Astrocyte of the cerebellum (primary cell): Measurements from ENCODE around the gene PARP2.
"Not testable (repeated sequence)": the region's sequence is repeated elsewhere in the genome, so short reads cannot be mapped to it uniquely, and the experiment has no call there.

Experiments used
- DNase-seq: peaks from one replicate; pipeline ENCODE4 v3.0.0-alpha.2; 2011; ENCODE audit warnings: low read depth
- H3K4me3 ChIP-seq: 2 replicates; pipeline ENCODE4 v1.5.1; 2011; ENCODE audit warnings: mild to moderate bottlenecking, low read depth, low read length, moderate library complexity
- in situ Hi-C: cut with HindIII; loops from 2 replicates; pipeline ENCODE4 v1.10.0; 2017; ENCODE audit warnings: low sequenced_read_pairs
- TF ChIP-seq, protein P1 (sequence below): IDR thresholded peaks from 2 replicates; pipeline ENCODE4 v1.5.1; 2012; ENCODE audit warnings: low read length, low read depth, moderate library complexity, mild to moderate bottlenecking; ENCODE audit errors: missing control alignments

Gene PARP2

DNA sequence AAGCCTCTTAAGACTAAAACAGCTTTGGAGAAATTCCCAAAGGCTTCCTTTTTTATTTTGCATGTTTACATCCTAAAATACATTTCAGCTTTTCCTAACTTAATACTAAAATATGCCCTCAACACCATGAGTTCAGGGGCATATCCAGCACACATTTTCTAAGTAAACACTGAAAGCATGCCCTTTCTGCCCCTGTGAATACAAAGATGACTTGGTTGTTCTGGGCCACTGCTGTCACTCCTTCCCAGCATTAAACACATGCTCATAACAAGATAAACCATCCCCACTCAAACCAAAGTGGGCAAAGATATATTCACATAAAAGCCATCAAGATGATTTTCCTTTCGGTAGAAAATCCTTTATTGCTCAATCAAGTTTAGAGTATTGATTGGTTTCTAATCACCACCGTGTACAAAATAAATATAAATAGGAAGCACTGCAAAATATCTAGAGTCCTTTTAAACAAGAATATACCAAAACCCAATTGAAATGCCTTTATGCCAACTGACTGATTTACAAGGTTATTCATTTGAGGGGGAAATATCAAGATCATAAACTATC lies 12.3 kb upstream of the PARP2 start:
- DNase-seq = no peak
- in situ Hi-C loops = no loop called here
- no peak overlapping the region for H3K4me3 ChIP-seq
- TF ChIP-seq, protein P1, sequence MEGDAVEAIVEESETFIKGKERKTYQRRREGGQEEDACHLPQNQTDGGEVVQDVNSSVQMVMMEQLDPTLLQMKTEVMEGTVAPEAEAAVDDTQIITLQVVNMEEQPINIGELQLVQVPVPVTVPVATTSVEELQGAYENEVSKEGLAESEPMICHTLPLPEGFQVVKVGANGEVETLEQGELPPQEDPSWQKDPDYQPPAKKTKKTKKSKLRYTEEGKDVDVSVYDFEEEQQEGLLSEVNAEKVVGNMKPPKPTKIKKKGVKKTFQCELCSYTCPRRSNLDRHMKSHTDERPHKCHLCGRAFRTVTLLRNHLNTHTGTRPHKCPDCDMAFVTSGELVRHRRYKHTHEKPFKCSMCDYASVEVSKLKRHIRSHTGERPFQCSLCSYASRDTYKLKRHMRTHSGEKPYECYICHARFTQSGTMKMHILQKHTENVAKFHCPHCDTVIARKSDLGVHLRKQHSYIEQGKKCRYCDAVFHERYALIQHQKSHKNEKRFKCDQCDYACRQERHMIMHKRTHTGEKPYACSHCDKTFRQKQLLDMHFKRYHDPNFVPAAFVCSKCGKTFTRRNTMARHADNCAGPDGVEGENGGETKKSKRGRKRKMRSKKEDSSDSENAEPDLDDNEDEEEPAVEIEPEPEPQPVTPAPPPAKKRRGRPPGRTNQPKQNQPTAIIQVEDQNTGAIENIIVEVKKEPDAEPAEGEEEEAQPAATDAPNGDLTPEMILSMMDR = no peak

DNA sequence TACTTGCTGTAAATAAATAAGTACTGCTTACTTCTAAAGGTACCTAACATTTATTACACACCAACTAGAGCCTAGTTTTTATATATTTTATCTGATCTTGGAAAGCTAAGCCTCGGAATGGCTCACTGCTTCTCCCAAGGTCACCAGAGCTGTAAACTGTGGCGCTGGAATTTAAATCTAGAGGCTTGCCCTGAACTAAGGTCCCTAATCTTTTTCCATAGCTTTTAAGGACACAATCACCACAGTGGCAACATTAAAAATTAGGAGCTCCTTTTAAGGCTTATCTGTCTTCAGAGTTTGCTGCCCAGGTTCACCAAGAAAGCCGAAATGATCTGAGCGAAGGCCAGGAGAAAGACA lies 11.0 kb upstream of the PARP2 start:
- TF ChIP-seq, protein P1 = no peak
- no peak for DNase-seq
- in situ Hi-C loops = no loop called here

GRCh38 chr14:20332788-20333493 lies 10.5 kb upstream of the PARP2 start, which contains the start of gene CCNB1IP1:
Gene CCNB1IP1 (minus strand): TSS chr14:20333279. CDS start chr14:20316523, 16,756 bp downstream.
- in situ Hi-C loops = no loop called here
- peak within 1 kb of the TSS; percentile 76 for H3K4me3 ChIP-seq
- peak; percentile 70 for DNase-seq
- TF ChIP-seq, protein P1 = no peak

More for the DNA sequence above, 11.0 kb upstream of the PARP2 start:
- H3K4me3 ChIP-seq = peak overlapping the region; percentile 76

DNA sequence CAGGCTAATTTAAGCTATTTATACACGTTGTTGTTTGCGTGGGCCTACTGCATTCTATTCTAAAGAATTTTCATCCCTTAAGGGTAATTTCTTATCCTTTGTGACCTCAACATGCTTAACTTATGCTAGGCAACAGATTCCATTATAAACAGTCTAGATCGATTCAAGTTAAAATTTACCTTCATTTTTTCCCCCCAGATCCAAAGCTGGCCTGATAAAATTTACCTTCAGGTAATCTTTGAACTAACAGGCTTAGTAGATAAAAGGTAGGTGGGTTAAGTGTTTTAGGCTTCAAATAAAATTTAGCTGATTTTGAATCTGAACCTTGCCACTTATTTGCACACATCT lies 10.0 kb upstream of the PARP2 start:
- no peak for DNase-seq
- in situ Hi-C loops = no loop called here
- H3K4me3 ChIP-seq = peak overlapping the region; percentile 76
- TF ChIP-seq, protein P1 = no peak

- TF ChIP-seq, protein P1 = no peak
- H3K4me3 ChIP-seq = no peak overlapping the region
- no peak for DNase-seq
- in situ Hi-C loops = no loop called here
These were observed 9.4 kb upstream of the PARP2 start for GRCh38 chr14:20334017-20334416.

GRCh38 chr14:20341032-20341431 lies 2.4 kb upstream of the PARP2 start:
- DNase-seq, in situ Hi-C loops, H3K4me3 ChIP-seq: not testable (repeated sequence)

DNA sequence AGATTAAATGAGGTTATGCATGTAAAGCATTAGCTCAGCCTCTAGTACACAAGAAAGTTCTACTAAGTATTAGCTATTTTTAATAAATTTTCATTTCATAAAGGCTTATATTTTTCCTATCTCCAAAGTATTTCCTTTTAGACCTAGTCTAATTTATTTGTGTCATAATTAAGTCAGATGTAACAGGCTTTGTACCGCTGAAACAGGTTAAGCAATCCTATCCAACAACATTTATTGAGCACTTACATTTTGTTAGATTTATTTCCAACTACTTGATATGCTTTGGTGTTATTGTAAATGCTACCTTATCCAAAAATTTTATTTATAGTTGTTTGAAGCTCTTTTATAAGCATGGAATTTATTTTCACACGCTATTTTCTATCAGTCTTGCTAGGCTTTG lies 1.8 kb upstream of the PARP2 start:
- H3K4me3 ChIP-seq = peak overlapping the region; percentile 64
- DNase-seq = no peak

More for the DNA sequence above, 1.8 kb upstream of the PARP2 start:
- TF ChIP-seq, protein P1 = no peak
- in situ Hi-C loops = no loop called here
